Keratinocyte (primary cell): ENCODE measurements around the gene TDRD9.
A peak's percentile ranks its signal among the peaks of the same experiment; 100 is the strongest.

Experiments used
- EZH2 ChIP-seq: IDR thresholded peaks from one replicate; pipeline ENCODE4 v1.6.1; 2012; ENCODE audit warnings: inconsistent platforms, mild to moderate bottlenecking, low read length, moderate library complexity
- TF ChIP-seq, protein P1 (sequence below), 3 experiments: IDR thresholded peaks in 1 of 3; conservative IDR thresholded peaks in 1 of 3; optimal IDR thresholded peaks in 1 of 3; 2 replicates in 2 of 3; 3 replicates in 1 of 3; pipeline versions ENCODE3 to v1.5.1; 2011; ENCODE audit warnings: low read length in 3 of 3, mild to moderate bottlenecking in 3 of 3, moderate library complexity in 2 of 3, control low read depth in 1 of 3, inconsistent platforms in 1 of 3; ENCODE audit not compliant: insufficient read depth in 2 of 3; ENCODE audit errors: extremely low read depth in 1 of 3

DNA sequence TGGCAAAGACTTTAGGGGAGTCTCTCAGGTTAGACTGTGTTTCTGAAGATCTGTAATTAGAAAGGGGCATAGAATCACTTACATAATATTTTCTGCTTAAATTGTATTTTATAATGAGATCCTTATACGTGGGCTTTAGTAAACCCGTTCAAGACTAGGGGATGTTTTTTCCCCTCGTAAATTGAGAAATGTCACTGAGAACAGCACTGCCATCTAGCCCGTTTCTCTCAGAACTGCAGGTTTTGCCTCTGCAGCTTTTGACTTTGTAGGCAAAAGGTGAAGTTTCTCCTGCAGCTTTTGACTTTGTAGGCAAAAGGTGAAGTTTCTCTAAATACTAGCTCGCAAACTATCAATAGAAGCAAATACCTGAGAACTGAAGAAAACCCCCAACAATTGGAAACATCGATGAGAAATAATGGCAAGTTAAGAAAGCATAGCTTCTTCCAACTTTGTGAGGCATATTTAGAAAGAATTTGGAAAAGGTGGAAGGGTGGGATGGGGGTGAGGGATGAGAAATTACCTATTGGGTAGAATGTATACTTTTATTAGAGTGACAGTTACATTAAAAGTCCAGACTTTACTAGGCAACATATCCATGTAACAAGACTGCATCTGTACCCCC lies 147.4 kb downstream of the TDRD9 start:
- TF ChIP-seq, protein P1, sequence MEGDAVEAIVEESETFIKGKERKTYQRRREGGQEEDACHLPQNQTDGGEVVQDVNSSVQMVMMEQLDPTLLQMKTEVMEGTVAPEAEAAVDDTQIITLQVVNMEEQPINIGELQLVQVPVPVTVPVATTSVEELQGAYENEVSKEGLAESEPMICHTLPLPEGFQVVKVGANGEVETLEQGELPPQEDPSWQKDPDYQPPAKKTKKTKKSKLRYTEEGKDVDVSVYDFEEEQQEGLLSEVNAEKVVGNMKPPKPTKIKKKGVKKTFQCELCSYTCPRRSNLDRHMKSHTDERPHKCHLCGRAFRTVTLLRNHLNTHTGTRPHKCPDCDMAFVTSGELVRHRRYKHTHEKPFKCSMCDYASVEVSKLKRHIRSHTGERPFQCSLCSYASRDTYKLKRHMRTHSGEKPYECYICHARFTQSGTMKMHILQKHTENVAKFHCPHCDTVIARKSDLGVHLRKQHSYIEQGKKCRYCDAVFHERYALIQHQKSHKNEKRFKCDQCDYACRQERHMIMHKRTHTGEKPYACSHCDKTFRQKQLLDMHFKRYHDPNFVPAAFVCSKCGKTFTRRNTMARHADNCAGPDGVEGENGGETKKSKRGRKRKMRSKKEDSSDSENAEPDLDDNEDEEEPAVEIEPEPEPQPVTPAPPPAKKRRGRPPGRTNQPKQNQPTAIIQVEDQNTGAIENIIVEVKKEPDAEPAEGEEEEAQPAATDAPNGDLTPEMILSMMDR (optimal IDR thresholded peaks at IDR 0.05 in 1 of 3, IDR thresholded peaks at IDR 0.05 in 1 of 3, conservative IDR thresholded peaks at IDR 0.05 in 1 of 3; ENCODE audit: extremely low read depth in 1 of 3, insufficient read depth in 2 of 3, low read length in 3 of 3) = peak; percentile 30 to 42 (median 41)
- no peak for TF ChIP-seq EZH2
